HG03575 (cell line): ENCODE data around the gene TMEM163.
"Not testable (repeated sequence)": the region's sequence is repeated elsewhere in the genome, so short reads cannot be mapped to it uniquely, and the experiment has no call there.

Source experiments
- ATAC-seq: cut with Tn5 transposase; IDR thresholded peaks from one replicate; pipeline ENCODE4 v1.9.1; 2021; ENCODE audit not compliant: unreplicated experiment, insufficient number of reproducible peaks, low FRiP score; ENCODE audit errors: extremely low read depth

The TMEM163 gene

GRCh38 chr2:134593519-134593918 lies 125.3 kb downstream of the TMEM163 start:
- ATAC-seq: no peak

- no peak for ATAC-seq
These were observed 126.4 kb downstream of the TMEM163 start for GRCh38 chr2:134592377-134592776.

GRCh38 chr2:134591526-134591925 lies 127.3 kb downstream of the TMEM163 start:
- ATAC-seq: no peak

- ATAC-seq: no peak
These were observed 128.1 kb downstream of the TMEM163 start for GRCh38 chr2:134590679-134591078.

GRCh38 chr2:134589171-134590083 lies 129.4 kb downstream of the TMEM163 start:
- ATAC-seq: not testable (repeated sequence)

GRCh38 chr2:134588556-134588955 lies 130.2 kb downstream of the TMEM163 start:
- no peak for ATAC-seq

- ATAC-seq: no peak
These were observed 132.4 kb downstream of the TMEM163 start for GRCh38 chr2:134586326-134586965.

GRCh38 chr2:134583997-134584520 lies 134.7 kb downstream of the TMEM163 start:
- no peak for ATAC-seq

GRCh38 chr2:134583462-134583861 lies 135.3 kb downstream of the TMEM163 start:
- ATAC-seq: no peak

GRCh38 chr2:134582547-134582899 lies 136.3 kb downstream of the TMEM163 start:
- ATAC-seq: no peak

- ATAC-seq: no peak
These were observed 136.8 kb downstream of the TMEM163 start for GRCh38 chr2:134581877-134582546.

- ATAC-seq: no peak
These were observed 140.5 kb downstream of the TMEM163 start for GRCh38 chr2:134578316-134578715.

- no peak for ATAC-seq
These were observed 142.3 kb downstream of the TMEM163 start for GRCh38 chr2:134576478-134576877.

GRCh38 chr2:134575888-134576287 lies 142.9 kb downstream of the TMEM163 start:
- ATAC-seq: no peak

GRCh38 chr2:134574611-134575330 lies 144.0 kb downstream of the TMEM163 start:
- no peak for ATAC-seq

GRCh38 chr2:134573724-134574123 lies 145.1 kb downstream of the TMEM163 start:
- no peak for ATAC-seq

- no peak for ATAC-seq
These were observed 145.8 kb downstream of the TMEM163 start for GRCh38 chr2:134573085-134573370.

- no peak for ATAC-seq
These were observed 146.3 kb downstream of the TMEM163 start for GRCh38 chr2:134572314-134573084.

GRCh38 chr2:134570676-134571075 lies 148.1 kb downstream of the TMEM163 start:
- ATAC-seq: no peak
